SIG-M5 (cell line): ENCODE data around the gene WWOX.

Experiments
- DNase-seq: peaks from one replicate; lab custom pipeline; 2025; lab: John Stamatoyannopoulos, UW

WWOX gene

GRCh38 chr16:78105517-78105916 lies 6.1 kb downstream of the WWOX start:
- DNase-seq, result no peak

GRCh38 chr16:78106686-78107085 lies 7.2 kb downstream of the WWOX start:
- DNase-seq, result no peak

GRCh38 chr16:78108451-78108850 lies 9.0 kb downstream of the WWOX start:
- no peak for DNase-seq

GRCh38 chr16:78113258-78113657 lies 13.8 kb downstream of the WWOX start:
- DNase-seq, result no peak

- DNase-seq, result no peak
Measured at GRCh38 chr16:78115659-78116058, 16.2 kb downstream of the WWOX start.

GRCh38 chr16:78116946-78117345 lies 17.5 kb downstream of the WWOX start:
- DNase-seq, result no peak

GRCh38 chr16:78117391-78117790 lies 17.9 kb downstream of the WWOX start:
- no peak for DNase-seq

- DNase-seq, result no peak
Measured at GRCh38 chr16:78118469-78119025, 19.1 kb downstream of the WWOX start.

GRCh38 chr16:78122774-78123315 lies 23.4 kb downstream of the WWOX start:
- DNase-seq, result no peak

- DNase-seq, result no peak
Measured at GRCh38 chr16:78125112-78125844, 25.8 kb downstream of the WWOX start.

- DNase-seq, result no peak
Measured at GRCh38 chr16:78126662-78127061, 27.2 kb downstream of the WWOX start.

- DNase-seq, result no peak
Measured at GRCh38 chr16:78127130-78127529, 27.7 kb downstream of the WWOX start.

- no peak for DNase-seq
Measured at GRCh38 chr16:78128913-78129312, 29.5 kb downstream of the WWOX start.

GRCh38 chr16:78129349-78129748 lies 29.9 kb downstream of the WWOX start:
- no peak for DNase-seq

GRCh38 chr16:78130083-78130608 lies 30.7 kb downstream of the WWOX start:
- no peak for DNase-seq

GRCh38 chr16:78130950-78131349 lies 31.5 kb downstream of the WWOX start:
- DNase-seq, result no peak

GRCh38 chr16:78133919-78134318 lies 34.5 kb downstream of the WWOX start:
- DNase-seq, result no peak

GRCh38 chr16:78134944-78135619 lies 35.6 kb downstream of the WWOX start:
- no peak for DNase-seq

GRCh38 chr16:78137179-78137578 lies 37.7 kb downstream of the WWOX start:
- DNase-seq, result no peak

- no peak for DNase-seq
Measured at GRCh38 chr16:78137782-78138616, 38.5 kb downstream of the WWOX start.

- DNase-seq, result no peak
Measured at GRCh38 chr16:78140818-78141466, 41.5 kb downstream of the WWOX start.
